ENCODE data around the gene ERBB4. TPM values are rescaled to one million over a fixed set of nuclear protein-coding genes. Genes with fewer than 3 reads are reported as not detected.

The ERBB4 gene
- total RNA-seq, 2 experiments from 2014 or later, result not detected

DNA sequence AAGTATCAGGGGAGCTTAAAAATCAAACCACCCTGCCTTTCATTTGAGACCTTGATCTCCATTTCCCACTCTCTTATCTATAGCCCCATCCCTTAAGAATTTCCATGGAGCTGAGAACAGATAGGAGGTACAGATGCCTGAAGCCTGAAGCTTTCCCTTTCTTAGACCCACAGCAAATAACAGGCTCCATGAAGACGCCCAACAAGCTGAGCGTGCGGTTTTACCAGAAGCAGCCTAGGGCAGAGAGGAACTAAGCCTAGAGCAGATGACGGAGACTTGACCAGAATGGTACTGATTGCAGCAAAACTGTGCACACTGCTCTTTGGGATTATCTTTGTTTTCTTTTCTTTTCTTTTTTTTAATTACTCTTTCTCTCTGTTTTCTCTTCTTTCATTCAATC, 1.7 kb upstream of the ERBB4 start:
- no peaks in the 10 kb centered on the region for H4K20me1 ChIP-seq (ENCODE audit: insufficient read depth, low read length)
- no peaks in the 10 kb centered on the region for H3K9me3 ChIP-seq (ENCODE audit: low read length)
- CTCF ChIA-PET (ENCODE audit: unreplicated experiment), result no interaction called here

DNA sequence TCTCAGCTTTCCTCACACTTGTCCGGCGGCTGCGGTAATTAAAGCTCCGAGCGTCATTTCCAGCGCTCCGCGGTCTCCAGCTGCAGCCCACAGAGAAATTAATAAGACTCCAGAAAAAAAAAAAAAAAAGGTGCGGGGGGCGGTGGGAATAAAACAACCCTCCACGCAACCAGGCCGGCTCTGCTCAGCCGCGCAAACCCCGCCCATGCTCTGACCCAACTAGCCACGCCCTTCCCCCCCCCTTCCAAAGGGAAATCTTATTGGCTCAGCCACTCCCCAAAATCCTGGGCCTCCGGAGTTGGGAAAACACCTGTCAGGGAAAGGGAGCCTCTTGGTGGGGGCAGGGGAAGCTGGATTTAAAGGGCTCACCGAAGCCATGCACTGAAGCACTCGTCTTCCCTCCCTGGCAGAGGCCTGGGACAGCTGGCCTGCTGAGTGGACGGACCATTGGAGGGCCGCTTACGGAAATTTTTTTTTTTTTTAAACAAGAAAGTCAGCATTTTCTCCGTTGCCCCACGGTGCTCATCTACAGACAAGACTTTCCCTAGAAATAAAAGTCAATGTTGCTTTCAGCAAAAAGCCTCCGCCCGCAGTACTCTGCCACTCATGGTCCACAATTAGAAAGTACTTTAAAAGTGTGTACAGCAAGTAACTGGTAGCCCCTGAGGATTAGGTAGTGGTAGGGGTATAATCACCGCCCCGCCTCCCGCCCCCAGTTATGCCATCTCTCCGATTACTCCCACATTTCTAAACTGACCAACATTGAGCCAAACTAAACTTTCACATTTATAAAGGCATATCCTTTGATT, 674 bp upstream of the ERBB4 start:
- H2AFZ ChIP-seq (ENCODE audit: low read length), result no peak overlapping the region
- no peak overlapping the region for H3K4me3 ChIP-seq (ENCODE audit: low read depth, low read length, poor library complexity, severe bottlenecking)
- TF ChIP-seq, protein P1, sequence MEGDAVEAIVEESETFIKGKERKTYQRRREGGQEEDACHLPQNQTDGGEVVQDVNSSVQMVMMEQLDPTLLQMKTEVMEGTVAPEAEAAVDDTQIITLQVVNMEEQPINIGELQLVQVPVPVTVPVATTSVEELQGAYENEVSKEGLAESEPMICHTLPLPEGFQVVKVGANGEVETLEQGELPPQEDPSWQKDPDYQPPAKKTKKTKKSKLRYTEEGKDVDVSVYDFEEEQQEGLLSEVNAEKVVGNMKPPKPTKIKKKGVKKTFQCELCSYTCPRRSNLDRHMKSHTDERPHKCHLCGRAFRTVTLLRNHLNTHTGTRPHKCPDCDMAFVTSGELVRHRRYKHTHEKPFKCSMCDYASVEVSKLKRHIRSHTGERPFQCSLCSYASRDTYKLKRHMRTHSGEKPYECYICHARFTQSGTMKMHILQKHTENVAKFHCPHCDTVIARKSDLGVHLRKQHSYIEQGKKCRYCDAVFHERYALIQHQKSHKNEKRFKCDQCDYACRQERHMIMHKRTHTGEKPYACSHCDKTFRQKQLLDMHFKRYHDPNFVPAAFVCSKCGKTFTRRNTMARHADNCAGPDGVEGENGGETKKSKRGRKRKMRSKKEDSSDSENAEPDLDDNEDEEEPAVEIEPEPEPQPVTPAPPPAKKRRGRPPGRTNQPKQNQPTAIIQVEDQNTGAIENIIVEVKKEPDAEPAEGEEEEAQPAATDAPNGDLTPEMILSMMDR (conservative IDR thresholded peaks at IDR 0.05; ENCODE audit: low read length), result no peak
- no peak for TF ChIP-seq EZH2phosphoT487 (IDR thresholded peaks at IDR 0.05; ENCODE audit: borderline replicate concordance, low read depth, low read length)

More for the DNA sequence above, 1.7 kb upstream of the ERBB4 start:
- intact Hi-C loops (cut with micrococcal nuclease; ENCODE audit: unreplicated experiment), result no loop called here
- Histone ChIP-seq H3K4me1 (ENCODE audit: insufficient read depth, low read length, poor library complexity, severe bottlenecking) (no peaks in the 10 kb centered on the region), H3K36me3 (ENCODE audit: insufficient read depth, low read length) (no peaks in the 10 kb centered on the region), H3K27ac (ENCODE audit: low read depth, low read length, poor library complexity, severe bottlenecking) (no peak overlapping the region), H3K4me3 (ENCODE audit: low read depth, low read length, poor library complexity, severe bottlenecking) (no peak overlapping the region), H2AFZ (ENCODE audit: low read length) (no peak overlapping the region), H3K9me2 (ENCODE audit: insufficient read depth, low read length) (no peaks in the 10 kb centered on the region), H3K4me2 (ENCODE audit: low read length) (no peak overlapping the region), H3K79me2 (ENCODE audit: insufficient read depth, low read depth, low read length) (no peaks in the 10 kb centered on the region)
- POLR2A ChIA-PET, result interaction anchor here (0.6 to 1.6 kb wide), 2 partner anchors 11 to 497 kb away, joined by 3 to 5 read pairs; no protein-coding TSS in a partner anchor
- TF ChIP-seq, protein P1 (conservative IDR thresholded peaks at IDR 0.05; ENCODE audit: low read length), result no peak
- TF ChIP-seq EZH2phosphoT487 (IDR thresholded peaks at IDR 0.05; ENCODE audit: borderline replicate concordance, low read depth, low read length), result no peak
- BruUV-seq (replicated peaks), result no TSS peak
- DNase-seq (ENCODE audit: low spot score), result no peak

DNA sequence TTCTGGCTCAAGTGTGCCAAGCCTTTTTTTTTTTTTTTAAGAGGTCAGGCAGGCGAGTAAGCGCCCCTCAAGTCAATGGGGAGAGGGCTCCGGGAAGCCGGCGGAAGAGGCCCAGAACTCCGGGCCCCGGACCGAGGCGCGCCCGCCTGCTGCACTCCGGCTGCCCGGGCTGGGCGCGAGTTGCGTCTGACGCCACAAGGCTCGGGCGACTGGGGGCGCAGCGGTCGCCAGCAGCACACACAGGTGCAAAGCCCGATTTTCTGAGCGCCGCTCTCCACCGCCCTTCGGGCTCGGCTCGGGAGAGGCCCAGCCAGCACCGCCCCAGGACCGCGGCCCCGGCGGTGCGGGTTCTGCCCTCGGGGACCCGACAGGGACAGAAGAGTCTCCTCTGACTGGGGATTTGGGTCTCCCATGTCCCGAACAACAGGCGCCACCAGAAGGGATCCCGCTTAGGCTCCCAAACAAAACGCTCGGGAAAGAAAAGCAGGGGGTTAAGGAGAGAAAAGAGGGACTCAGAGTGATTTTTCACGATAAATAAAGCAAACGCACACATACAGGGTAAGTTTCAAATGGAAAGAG, 787 bp downstream of the ERBB4 start:
- Histone ChIP-seq H3K4me2 (ENCODE audit: low read length) (no peak overlapping the region), H2AFZ (ENCODE audit: low read length) (no peak overlapping the region)
- CTCF ChIA-PET (ENCODE audit: unreplicated experiment), result no interaction called here

More for the DNA sequence above, 674 bp upstream of the ERBB4 start:
- no peak overlapping the region for H3K27ac ChIP-seq (ENCODE audit: low read depth, low read length, poor library complexity, severe bottlenecking)
- BruUV-seq (replicated peaks), result no TSS peak
- H3K79me2 ChIP-seq (ENCODE audit: insufficient read depth, low read depth, low read length), result no peaks in the 10 kb centered on the region
- no peaks in the 10 kb centered on the region for H3K4me1 ChIP-seq (ENCODE audit: insufficient read depth, low read length, poor library complexity, severe bottlenecking)
- no peaks in the 10 kb centered on the region for H4K20me1 ChIP-seq (ENCODE audit: insufficient read depth, low read length)
- CTCF ChIA-PET (ENCODE audit: unreplicated experiment), result no interaction called here
- no peaks in the 10 kb centered on the region for H3K9me2 ChIP-seq (ENCODE audit: insufficient read depth, low read length)
- POLR2A ChIA-PET, result interaction anchor here (0.7 to 1.6 kb wide), 4 partner anchors 10 to 677 kb away, joined by 3 to 5 read pairs (median 4); no protein-coding TSS in a partner anchor
- no peak overlapping the region for H3K4me2 ChIP-seq (ENCODE audit: low read length)
- H3K36me3 ChIP-seq (ENCODE audit: insufficient read depth, low read length), result no peaks in the 10 kb centered on the region
- no peak for DNase-seq (ENCODE audit: low spot score)
- no peaks in the 10 kb centered on the region for H3K9me3 ChIP-seq (ENCODE audit: low read length)
- intact Hi-C loops (cut with micrococcal nuclease; ENCODE audit: unreplicated experiment), result no loop called here

More for the DNA sequence above, 787 bp downstream of the ERBB4 start:
- POLR2A ChIA-PET, result no interaction called here
- no peak for TF ChIP-seq EZH2phosphoT487 (IDR thresholded peaks at IDR 0.05; ENCODE audit: borderline replicate concordance, low read depth, low read length)
- TF ChIP-seq, protein P1 (conservative IDR thresholded peaks at IDR 0.05; ENCODE audit: low read length), result no peak
- intact Hi-C loops (cut with micrococcal nuclease; ENCODE audit: unreplicated experiment), result no loop called here
- no peaks in the 10 kb centered on the region for H3K9me2 ChIP-seq (ENCODE audit: insufficient read depth, low read length)
- H3K79me2 ChIP-seq (ENCODE audit: insufficient read depth, low read depth, low read length), result no peaks in the 10 kb centered on the region
- no peaks in the 10 kb centered on the region for H3K9me3 ChIP-seq (ENCODE audit: low read length)
- H3K4me1 ChIP-seq (ENCODE audit: insufficient read depth, low read length, poor library complexity, severe bottlenecking), result no peaks in the 10 kb centered on the region
- no TSS peak for BruUV-seq (replicated peaks)
- no peak overlapping the region for H3K27ac ChIP-seq (ENCODE audit: low read depth, low read length, poor library complexity, severe bottlenecking)
- no peak overlapping the region for H3K4me3 ChIP-seq (ENCODE audit: low read depth, low read length, poor library complexity, severe bottlenecking)
- H3K36me3 ChIP-seq (ENCODE audit: insufficient read depth, low read length), result no peaks in the 10 kb centered on the region
- no peak for DNase-seq (ENCODE audit: low spot score)
- no peaks in the 10 kb centered on the region for H4K20me1 ChIP-seq (ENCODE audit: insufficient read depth, low read length)
